ENCODE measurements around the gene HS1BP3.

Gene HS1BP3

DNA sequence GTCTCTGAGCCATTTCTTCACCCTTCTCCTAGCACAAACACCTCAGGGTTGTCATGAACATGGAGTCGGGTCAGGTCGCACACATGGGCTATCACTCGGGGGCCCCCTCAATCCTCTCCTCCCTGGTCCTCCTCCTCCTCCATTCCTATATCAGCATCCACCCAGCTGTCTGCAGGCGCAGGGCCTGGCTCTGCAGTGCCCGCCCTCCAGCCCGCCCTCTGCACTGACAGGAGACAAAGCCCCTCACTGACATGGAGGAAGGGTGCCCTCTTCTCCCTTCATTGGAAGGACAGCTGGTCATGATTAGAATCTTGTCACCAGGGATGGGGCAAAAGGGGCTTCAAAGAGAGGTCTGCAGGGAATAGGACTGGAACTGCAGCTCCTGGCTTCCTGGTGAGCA, 21.7 kb downstream of the HS1BP3 start:
- no peaks in the 10 kb centered on the region for H3K79me2 ChIP-seq (ENCODE audit: control insufficient read depth, insufficient read depth, low read length, poor library complexity)
- H2AFZ ChIP-seq (ENCODE audit: insufficient read depth, low read length, poor library complexity): no peak overlapping the region
- H3K4me1 ChIP-seq (ENCODE audit: control insufficient read depth in 1 of 2, insufficient read depth in 2 of 2, low read length in 2 of 2): peaks cover 19 to 23% of the 10 kb centered on the region in 2 experiments

DNA sequence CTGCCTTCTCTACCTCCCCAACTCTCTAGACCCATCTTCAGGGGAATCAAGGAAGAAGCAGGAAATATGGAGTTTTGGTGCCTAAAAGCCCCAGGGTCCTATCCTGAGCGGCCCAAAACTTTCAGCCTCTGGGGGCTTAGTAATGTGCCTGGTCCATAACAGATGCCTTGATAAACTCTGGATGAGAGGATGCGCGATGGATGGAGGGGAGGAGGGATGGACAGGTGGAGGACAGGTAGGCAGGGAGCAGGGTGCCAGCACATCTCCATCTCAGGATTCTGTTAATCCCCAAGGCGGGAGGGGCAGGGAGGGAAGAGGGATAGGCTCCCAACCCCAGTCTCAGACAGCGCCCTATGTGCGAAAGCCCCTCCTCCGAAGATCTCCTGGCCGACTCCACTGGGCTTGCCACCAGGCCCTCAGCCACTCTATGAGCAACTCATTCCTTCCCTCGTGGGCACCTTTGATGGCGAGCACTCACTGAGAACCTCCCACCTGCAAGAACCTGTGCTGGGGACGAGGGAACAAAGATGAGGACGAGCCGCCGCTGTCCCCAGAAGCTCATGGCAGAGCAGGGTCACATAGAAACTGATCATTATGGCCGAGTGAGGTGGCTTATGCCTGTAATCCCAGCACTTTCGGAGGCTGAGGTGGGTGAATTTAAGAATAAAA, 23.1 kb downstream of the HS1BP3 start:
- Histone ChIP-seq H3K4ac (ENCODE audit: low read depth, low read length) (no peak overlapping the region), H3K18ac (ENCODE audit: low read length) (no peak overlapping the region), H2AK5ac (ENCODE audit: low read length) (no peak overlapping the region), H3K23ac (ENCODE audit: low read length) (no peak overlapping the region), H3K4me3 (ENCODE audit: low read depth, low read length) (no peak overlapping the region), H3K36me3 (ENCODE audit: control insufficient read depth in 1 of 2, insufficient read depth in 2 of 2, low read length in 2 of 2) (peaks cover 12 to 19% of the 10 kb centered on the region in 2 experiments), H2BK5ac (ENCODE audit: low read depth, low read length, poor library complexity) (no peak overlapping the region), H2AFZ (ENCODE audit: insufficient read depth, low read length, poor library complexity) (no peak overlapping the region), H4K91ac (ENCODE audit: low read depth, low read length) (no peak overlapping the region), H3K79me2 (ENCODE audit: control insufficient read depth, insufficient read depth, low read length, poor library complexity) (no peaks in the 10 kb centered on the region), H4K12ac (ENCODE audit: low read depth, low read length) (no peak overlapping the region), H3K14ac (ENCODE audit: low read length) (no peak overlapping the region), H3K27ac (ENCODE audit: low read depth, low read length) (no peak overlapping the region), H2BK120ac (ENCODE audit: insufficient read depth, low read length, poor library complexity) (no peak overlapping the region), H2BK12ac (ENCODE audit: low read length) (no peak overlapping the region), H3K9ac (ENCODE audit: low read length) (no peak overlapping the region), H3K4me2 (ENCODE audit: low read length) (no peak overlapping the region), H3K9me3 (ENCODE audit: insufficient read depth, low read depth, low read length) (no peaks in the 10 kb centered on the region), H3K79me1 (ENCODE audit: low read length) (peaks cover 15% of the 10 kb centered on the region), H3K27me3 (ENCODE audit: insufficient read depth, low read length) (no peaks in the 10 kb centered on the region), H3K4me1 (ENCODE audit: control insufficient read depth in 1 of 2, insufficient read depth in 2 of 2, low read length in 2 of 2) (peaks cover 19 to 23% of the 10 kb centered on the region in 2 experiments), H4K8ac (ENCODE audit: low read depth, low read length) (no peak overlapping the region)
- no peak for DNase-seq
- no CpG with 5 or more reads among the region's 16 CpGs for whole genome bisulfite sequencing (ENCODE audit: extremely low coverage, insufficient coverage, insufficient read length)

More for the DNA sequence above, 21.7 kb downstream of the HS1BP3 start:
- Histone ChIP-seq H3K4ac (ENCODE audit: low read depth, low read length) (no peak overlapping the region), H4K91ac (ENCODE audit: low read depth, low read length) (no peak overlapping the region), H3K9me3 (ENCODE audit: insufficient read depth, low read depth, low read length) (no peaks in the 10 kb centered on the region), H3K18ac (ENCODE audit: low read length) (no peak overlapping the region), H2BK5ac (ENCODE audit: low read depth, low read length, poor library complexity) (no peak overlapping the region), H2BK120ac (ENCODE audit: insufficient read depth, low read length, poor library complexity) (no peak overlapping the region), H4K12ac (ENCODE audit: low read depth, low read length) (no peak overlapping the region), H3K9ac (ENCODE audit: low read length) (no peak overlapping the region), H3K4me2 (ENCODE audit: low read length) (no peak overlapping the region), H3K27me3 (ENCODE audit: insufficient read depth, low read length) (no peaks in the 10 kb centered on the region), H3K79me1 (ENCODE audit: low read length) (peaks cover 16% of the 10 kb centered on the region), H2BK12ac (ENCODE audit: low read length) (no peak overlapping the region), H3K23ac (ENCODE audit: low read length) (no peak overlapping the region), H3K14ac (ENCODE audit: low read length) (no peak overlapping the region), H2AK5ac (ENCODE audit: low read length) (no peak overlapping the region), H3K36me3 (ENCODE audit: control insufficient read depth in 1 of 2, insufficient read depth in 2 of 2, low read length in 2 of 2) (peaks cover 11 to 13% of the 10 kb centered on the region in 2 experiments), H3K27ac (ENCODE audit: low read depth, low read length) (no peak overlapping the region), H4K8ac (ENCODE audit: low read depth, low read length) (no peak overlapping the region), H3K4me3 (ENCODE audit: low read depth, low read length) (no peak overlapping the region)
- WGBS (ENCODE audit: extremely low coverage, insufficient coverage, insufficient read length): no CpG with 5 or more reads among the region's 6 CpGs
- no peak for DNase-seq

DNA sequence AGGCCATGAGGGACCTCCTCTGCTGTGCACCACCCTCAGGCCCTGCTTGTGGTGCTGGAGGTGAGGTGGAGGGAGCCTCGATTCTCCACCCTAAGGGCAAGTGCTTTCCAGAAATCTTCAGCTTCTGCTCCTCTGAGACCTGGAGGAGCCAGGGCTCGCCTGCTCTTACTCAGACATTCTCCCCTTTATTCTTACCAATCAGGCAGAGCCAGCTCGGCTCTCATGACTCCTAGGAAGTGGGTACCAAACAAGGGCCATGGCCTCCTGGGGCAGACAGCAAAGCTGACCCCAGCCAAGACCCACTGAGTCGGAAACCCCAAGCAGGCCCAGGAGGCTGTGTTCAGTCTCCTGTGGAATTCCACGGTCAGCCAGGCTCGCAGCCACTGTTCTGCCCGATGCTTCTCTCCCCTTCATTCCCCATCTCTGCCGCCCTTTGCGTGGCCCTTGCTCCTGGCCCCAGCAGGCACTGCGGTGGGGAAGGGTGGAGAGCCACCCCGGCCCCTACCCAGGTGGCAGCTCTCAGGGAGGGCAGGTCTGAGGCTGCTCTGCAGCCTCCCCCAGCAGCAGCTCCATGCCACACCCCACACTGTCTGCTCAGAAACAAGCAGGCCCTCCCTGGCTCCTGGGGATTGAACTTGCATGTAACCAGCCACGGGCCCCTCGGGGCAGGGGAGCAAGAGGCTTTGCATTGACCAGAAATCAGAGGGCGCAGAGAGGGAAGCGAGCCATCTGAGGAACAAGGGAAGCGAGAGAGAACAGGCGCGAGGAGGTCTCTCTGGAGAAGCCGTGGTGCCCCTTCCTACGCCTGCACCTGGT, 24.0 kb downstream of the HS1BP3 start:
- Histone ChIP-seq H3K27ac (ENCODE audit: low read depth, low read length) (no peak overlapping the region), H3K4me2 (ENCODE audit: low read length) (no peak overlapping the region)
- no CpG with 5 or more reads among the region's 20 CpGs for WGBS (ENCODE audit: extremely low coverage, insufficient coverage, insufficient read length)

DNA sequence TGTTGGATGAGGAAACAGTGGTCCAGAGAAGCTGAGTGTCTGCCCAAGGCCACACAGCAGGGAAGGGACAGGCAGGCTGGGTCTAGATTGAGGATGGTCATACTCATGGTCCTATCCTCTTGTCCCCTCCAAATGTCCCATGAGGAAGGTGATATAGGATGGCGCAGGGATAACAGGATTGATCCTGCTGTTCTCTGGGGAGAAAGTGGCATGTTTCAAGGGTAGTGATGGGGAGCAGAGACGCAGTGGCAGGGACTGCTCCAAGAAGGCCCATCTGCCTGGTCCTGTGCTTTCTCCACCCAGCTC, 24.6 kb downstream of the HS1BP3 start:
- Histone ChIP-seq H3K9me3 (ENCODE audit: insufficient read depth, low read depth, low read length) (no peaks in the 10 kb centered on the region), H3K23ac (ENCODE audit: low read length) (no peak overlapping the region), H3K9ac (ENCODE audit: low read length) (no peak overlapping the region), H3K27ac (ENCODE audit: low read depth, low read length) (no peak overlapping the region), H3K4me1 (ENCODE audit: control insufficient read depth in 1 of 2, insufficient read depth in 2 of 2, low read length in 2 of 2) (peaks cover 18 to 21% of the 10 kb centered on the region in 2 experiments), H3K18ac (ENCODE audit: low read length) (no peak overlapping the region), H2BK12ac (ENCODE audit: low read length) (peak overlapping the region; percentile 0), H3K14ac (ENCODE audit: low read length) (no peak overlapping the region), H2BK120ac (ENCODE audit: insufficient read depth, low read length, poor library complexity) (no peak overlapping the region), H3K4ac (ENCODE audit: low read depth, low read length) (no peak overlapping the region), H2AFZ (ENCODE audit: insufficient read depth, low read length, poor library complexity) (no peak overlapping the region), H3K4me3 (ENCODE audit: low read depth, low read length) (no peak overlapping the region), H4K8ac (ENCODE audit: low read depth, low read length) (no peak overlapping the region), H3K36me3 (ENCODE audit: control insufficient read depth in 1 of 2, insufficient read depth in 2 of 2, low read length in 2 of 2) (peaks cover 12 to 21% of the 10 kb centered on the region in 2 experiments), H2BK5ac (ENCODE audit: low read depth, low read length, poor library complexity) (no peak overlapping the region), H2AK5ac (ENCODE audit: low read length) (peak overlapping the region; percentile 1), H3K4me2 (ENCODE audit: low read length) (no peak overlapping the region), H4K12ac (ENCODE audit: low read depth, low read length) (no peak overlapping the region), H4K91ac (ENCODE audit: low read depth, low read length) (peak overlapping the region; percentile 1), H3K79me1 (ENCODE audit: low read length) (peaks cover 16% of the 10 kb centered on the region), H3K79me2 (ENCODE audit: control insufficient read depth, insufficient read depth, low read length, poor library complexity) (no peaks in the 10 kb centered on the region), H3K27me3 (ENCODE audit: insufficient read depth, low read length) (no peaks in the 10 kb centered on the region)
- WGBS (ENCODE audit: extremely low coverage, insufficient coverage, insufficient read length): no CpG with 5 or more reads among the region's 2 CpGs
- DNase-seq: no peak

More for the DNA sequence above, 24.0 kb downstream of the HS1BP3 start:
- Histone ChIP-seq H2BK120ac (ENCODE audit: insufficient read depth, low read length, poor library complexity) (no peak overlapping the region), H3K27me3 (ENCODE audit: insufficient read depth, low read length) (no peaks in the 10 kb centered on the region), H2AK5ac (ENCODE audit: low read length) (peak overlapping the region; percentile 1), H2BK5ac (ENCODE audit: low read depth, low read length, poor library complexity) (no peak overlapping the region), H3K9me3 (ENCODE audit: insufficient read depth, low read depth, low read length) (no peaks in the 10 kb centered on the region), H3K4me3 (ENCODE audit: low read depth, low read length) (no peak overlapping the region), H3K9ac (ENCODE audit: low read length) (no peak overlapping the region), H2AFZ (ENCODE audit: insufficient read depth, low read length, poor library complexity) (no peak overlapping the region), H4K12ac (ENCODE audit: low read depth, low read length) (no peak overlapping the region), H3K36me3 (ENCODE audit: control insufficient read depth in 1 of 2, insufficient read depth in 2 of 2, low read length in 2 of 2) (peaks cover 12 to 21% of the 10 kb centered on the region in 2 experiments), H3K18ac (ENCODE audit: low read length) (peak overlapping the region; percentile 22), H3K14ac (ENCODE audit: low read length) (peak overlapping the region; percentile 1), H3K4ac (ENCODE audit: low read depth, low read length) (no peak overlapping the region), H3K4me1 (ENCODE audit: control insufficient read depth in 1 of 2, insufficient read depth in 2 of 2, low read length in 2 of 2) (peaks cover 17 to 24% of the 10 kb centered on the region in 2 experiments), H3K79me1 (ENCODE audit: low read length) (peaks cover 15% of the 10 kb centered on the region), H4K91ac (ENCODE audit: low read depth, low read length) (peak overlapping the region; percentile 9), H4K8ac (ENCODE audit: low read depth, low read length) (peak overlapping the region; percentile 36), H3K79me2 (ENCODE audit: control insufficient read depth, insufficient read depth, low read length, poor library complexity) (no peaks in the 10 kb centered on the region), H2BK12ac (ENCODE audit: low read length) (peak overlapping the region; percentile 51), H3K23ac (ENCODE audit: low read length) (no peak overlapping the region)
- no peak for DNase-seq
